ENCODE results near the gene PRKN. TPM values are rescaled to one million over a fixed set of nuclear protein-coding genes. Genes with fewer than 3 reads are reported as not detected.
A peak's percentile ranks its signal among the peaks of the same experiment; 100 is the strongest.

Gene PRKN
- polyA plus RNA-seq, 1 donor from 2014 or later: 1.2 TPM

DNA sequence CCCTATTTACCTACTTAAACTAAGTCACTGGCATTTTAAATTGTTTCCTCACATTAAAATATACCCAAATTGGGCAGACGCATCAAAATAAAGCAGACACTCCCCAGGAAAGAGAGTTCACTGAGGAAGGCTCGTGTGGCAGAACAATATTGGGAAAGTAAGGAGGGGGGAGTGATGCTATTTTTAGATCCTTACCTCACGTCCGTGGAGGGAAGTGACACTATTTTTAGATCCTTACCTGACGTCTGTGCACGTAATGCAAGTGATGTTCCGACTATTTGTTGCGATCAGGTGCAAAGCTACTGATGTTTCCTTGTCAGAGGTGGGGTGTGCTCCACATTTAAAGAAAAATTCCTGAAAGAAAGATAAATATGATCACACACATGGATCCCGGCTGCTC lies 754.5 kb downstream of the PRKN start:
- H3K9me2 ChIP-seq (ENCODE audit: insufficient read depth, low read length): no peaks in the 10 kb centered on the region
- no peak overlapping the region for H3K27ac ChIP-seq (ENCODE audit: low read length)
- no peak overlapping the region for H3K9ac ChIP-seq (ENCODE audit: low read length)
- H3K9me3 ChIP-seq (ENCODE audit: low read length): no peaks in the 10 kb centered on the region
- no peaks in the 10 kb centered on the region for H4K20me1 ChIP-seq (ENCODE audit: insufficient read depth)
- H3K79me2 ChIP-seq (replicated peaks; ENCODE audit: insufficient read depth, low read length): no peaks in the 10 kb centered on the region
- TF ChIP-seq MXI1 (conservative IDR thresholded peaks at IDR 0.05; ENCODE audit: poor library complexity, severe bottlenecking): no peak
- H3K4me2 ChIP-seq (ENCODE audit: low read length): no peak overlapping the region
- H3K27me3 ChIP-seq (ENCODE audit: insufficient read depth, low read depth, low read length): no peaks in the 10 kb centered on the region
- no peaks in the 10 kb centered on the region for H3K36me3 ChIP-seq (ENCODE audit: insufficient read depth, low read length)
- no peak overlapping the region for H3K4me3 ChIP-seq (ENCODE audit: low read length)
- no peaks in the 10 kb centered on the region for H3F3A ChIP-seq (ENCODE audit: insufficient read depth, low read length, poor library complexity, severe bottlenecking)
- no peak overlapping the region for H2AFZ ChIP-seq (ENCODE audit: low read depth, low read length)

GRCh38 chr6:161971043-161971442 lies 756.5 kb downstream of the PRKN start:
- Histone ChIP-seq H3K4me3 (ENCODE audit: low read length) (peak overlapping the region; percentile 11), H3K36me3 (ENCODE audit: insufficient read depth, low read length) (no peaks in the 10 kb centered on the region), H3K9me2 (ENCODE audit: insufficient read depth, low read length) (no peaks in the 10 kb centered on the region), H3K79me2 (replicated peaks; ENCODE audit: insufficient read depth, low read length) (no peaks in the 10 kb centered on the region), H3K27ac (ENCODE audit: low read length) (no peak overlapping the region), H3K9me3 (ENCODE audit: low read length) (no peaks in the 10 kb centered on the region), H3K27me3 (ENCODE audit: insufficient read depth, low read depth, low read length) (no peaks in the 10 kb centered on the region), H3K9ac (ENCODE audit: low read length) (no peak overlapping the region), H4K20me1 (ENCODE audit: insufficient read depth) (no peaks in the 10 kb centered on the region), H3F3A (ENCODE audit: insufficient read depth, low read length, poor library complexity, severe bottlenecking) (no peaks in the 10 kb centered on the region), H3K4me2 (ENCODE audit: low read length) (no peak overlapping the region), H2AFZ (ENCODE audit: low read depth, low read length) (no peak overlapping the region)
- TF ChIP-seq RAD21 (conservative IDR thresholded peaks at IDR 0.05) (no peak), MXI1 (conservative IDR thresholded peaks at IDR 0.05; ENCODE audit: poor library complexity, severe bottlenecking) (no peak), CTCF (IDR thresholded peaks at IDR 0.05; ENCODE audit: poor library complexity, severe bottlenecking) (no peak), SMC3 (conservative IDR thresholded peaks at IDR 0.05; ENCODE audit: poor library complexity) (no peak), TAF1 (IDR thresholded peaks at IDR 0.05; ENCODE audit: low read depth) (no peak), EZH2 (IDR thresholded peaks at IDR 0.05; ENCODE audit: borderline replicate concordance, insufficient read depth, low read length, poor library complexity, severe bottlenecking) (no peak), EP300 (conservative IDR thresholded peaks at IDR 0.05; ENCODE audit: poor library complexity, severe bottlenecking) (no peak), POLR2AphosphoS5 (IDR thresholded peaks at IDR 0.05) (no peak)
- TF ChIP-seq, protein P1, sequence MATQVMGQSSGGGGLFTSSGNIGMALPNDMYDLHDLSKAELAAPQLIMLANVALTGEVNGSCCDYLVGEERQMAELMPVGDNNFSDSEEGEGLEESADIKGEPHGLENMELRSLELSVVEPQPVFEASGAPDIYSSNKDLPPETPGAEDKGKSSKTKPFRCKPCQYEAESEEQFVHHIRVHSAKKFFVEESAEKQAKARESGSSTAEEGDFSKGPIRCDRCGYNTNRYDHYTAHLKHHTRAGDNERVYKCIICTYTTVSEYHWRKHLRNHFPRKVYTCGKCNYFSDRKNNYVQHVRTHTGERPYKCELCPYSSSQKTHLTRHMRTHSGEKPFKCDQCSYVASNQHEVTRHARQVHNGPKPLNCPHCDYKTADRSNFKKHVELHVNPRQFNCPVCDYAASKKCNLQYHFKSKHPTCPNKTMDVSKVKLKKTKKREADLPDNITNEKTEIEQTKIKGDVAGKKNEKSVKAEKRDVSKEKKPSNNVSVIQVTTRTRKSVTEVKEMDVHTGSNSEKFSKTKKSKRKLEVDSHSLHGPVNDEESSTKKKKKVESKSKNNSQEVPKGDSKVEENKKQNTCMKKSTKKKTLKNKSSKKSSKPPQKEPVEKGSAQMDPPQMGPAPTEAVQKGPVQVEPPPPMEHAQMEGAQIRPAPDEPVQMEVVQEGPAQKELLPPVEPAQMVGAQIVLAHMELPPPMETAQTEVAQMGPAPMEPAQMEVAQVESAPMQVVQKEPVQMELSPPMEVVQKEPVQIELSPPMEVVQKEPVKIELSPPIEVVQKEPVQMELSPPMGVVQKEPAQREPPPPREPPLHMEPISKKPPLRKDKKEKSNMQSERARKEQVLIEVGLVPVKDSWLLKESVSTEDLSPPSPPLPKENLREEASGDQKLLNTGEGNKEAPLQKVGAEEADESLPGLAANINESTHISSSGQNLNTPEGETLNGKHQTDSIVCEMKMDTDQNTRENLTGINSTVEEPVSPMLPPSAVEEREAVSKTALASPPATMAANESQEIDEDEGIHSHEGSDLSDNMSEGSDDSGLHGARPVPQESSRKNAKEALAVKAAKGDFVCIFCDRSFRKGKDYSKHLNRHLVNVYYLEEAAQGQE (IDR thresholded peaks at IDR 0.05; ENCODE audit: borderline replicate concordance): no peak

Data from neural cell (in vitro differentiated cells).